ENCODE measurements around the gene CBARP.

Gene CBARP

DNA sequence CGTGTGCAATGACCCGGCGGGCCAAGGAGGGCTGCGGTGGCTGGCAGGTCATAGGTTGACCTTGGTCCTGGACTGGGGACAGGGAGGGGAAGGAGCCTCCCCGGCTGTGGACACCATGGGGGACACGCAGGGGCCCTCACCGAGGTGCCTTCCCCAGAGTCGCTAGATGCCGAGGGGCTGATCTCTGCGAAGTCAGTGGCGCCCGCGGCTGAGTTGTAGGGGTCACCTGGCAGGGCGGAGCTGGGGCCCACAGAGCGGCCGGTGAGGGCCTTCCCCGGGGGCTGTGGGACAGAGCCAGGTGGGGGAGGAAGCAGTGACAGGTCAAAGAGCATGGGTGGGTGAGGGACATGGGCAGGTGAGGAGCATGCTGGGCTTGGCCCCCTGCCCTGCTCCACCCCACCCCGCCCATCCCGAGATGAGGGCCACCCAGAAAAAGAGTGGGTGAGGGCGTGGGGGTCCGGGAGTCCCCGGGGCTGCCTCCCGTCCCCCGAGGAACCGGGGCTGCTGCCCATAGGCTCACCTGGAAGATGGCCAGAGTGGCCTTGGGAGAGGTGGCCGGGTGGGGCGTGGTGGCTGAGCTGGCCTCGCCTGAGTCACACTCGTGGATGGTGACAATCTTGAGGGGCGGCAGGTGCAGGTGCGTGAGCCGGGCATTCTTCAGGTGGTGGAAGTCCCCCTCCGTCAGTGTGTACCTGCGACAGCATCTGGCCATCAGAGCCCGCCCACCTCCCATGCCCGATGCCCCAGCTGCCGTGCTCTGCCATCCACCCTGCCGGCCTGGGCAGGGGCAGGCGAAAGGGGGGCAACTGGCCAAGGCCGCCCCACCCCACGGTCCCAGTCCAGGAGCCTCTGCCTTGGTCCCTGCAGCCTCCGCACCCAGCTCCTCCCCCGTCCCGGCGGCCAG, 3.5 kb downstream of the CBARP start:
- H3K36me3 ChIP-seq (ENCODE audit: low read length): no peaks in the 10 kb centered on the region

GRCh38 chr19:1233115-1233667, 4.6 kb downstream of the CBARP start:
- no peak overlapping the region for H3K27ac ChIP-seq (ENCODE audit: low read depth, low read length)
- H3K27me3 ChIP-seq (ENCODE audit: low read length): no peaks in the 10 kb centered on the region
- H3K36me3 ChIP-seq (ENCODE audit: low read length): no peaks in the 10 kb centered on the region
- no peak for TF ChIP-seq EZH2phosphoT487 (conservative IDR thresholded peaks at IDR 0.05; ENCODE audit: low read length)
- TF ChIP-seq, protein P1, sequence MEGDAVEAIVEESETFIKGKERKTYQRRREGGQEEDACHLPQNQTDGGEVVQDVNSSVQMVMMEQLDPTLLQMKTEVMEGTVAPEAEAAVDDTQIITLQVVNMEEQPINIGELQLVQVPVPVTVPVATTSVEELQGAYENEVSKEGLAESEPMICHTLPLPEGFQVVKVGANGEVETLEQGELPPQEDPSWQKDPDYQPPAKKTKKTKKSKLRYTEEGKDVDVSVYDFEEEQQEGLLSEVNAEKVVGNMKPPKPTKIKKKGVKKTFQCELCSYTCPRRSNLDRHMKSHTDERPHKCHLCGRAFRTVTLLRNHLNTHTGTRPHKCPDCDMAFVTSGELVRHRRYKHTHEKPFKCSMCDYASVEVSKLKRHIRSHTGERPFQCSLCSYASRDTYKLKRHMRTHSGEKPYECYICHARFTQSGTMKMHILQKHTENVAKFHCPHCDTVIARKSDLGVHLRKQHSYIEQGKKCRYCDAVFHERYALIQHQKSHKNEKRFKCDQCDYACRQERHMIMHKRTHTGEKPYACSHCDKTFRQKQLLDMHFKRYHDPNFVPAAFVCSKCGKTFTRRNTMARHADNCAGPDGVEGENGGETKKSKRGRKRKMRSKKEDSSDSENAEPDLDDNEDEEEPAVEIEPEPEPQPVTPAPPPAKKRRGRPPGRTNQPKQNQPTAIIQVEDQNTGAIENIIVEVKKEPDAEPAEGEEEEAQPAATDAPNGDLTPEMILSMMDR (IDR thresholded peaks at IDR 0.05; ENCODE audit: insufficient read depth, low read length, poor library complexity, severe bottlenecking): no peak
- no peak overlapping the region for H3K4me3 ChIP-seq (ENCODE audit: insufficient read depth, low read length, poor library complexity, severe bottlenecking)
- H3K79me2 ChIP-seq (ENCODE audit: insufficient read depth, low read length): no peaks in the 10 kb centered on the region
- no peak overlapping the region for H2AFZ ChIP-seq (ENCODE audit: low read depth, low read length, severe bottlenecking)
- H3F3A ChIP-seq (ENCODE audit: insufficient read depth): peaks cover 1% of the 10 kb centered on the region; the same call in 1 of the 2 replicates
- no peaks in the 10 kb centered on the region for H3K9me2 ChIP-seq (replicated peaks; ENCODE audit: insufficient read depth, low read length)
- no peak overlapping the region for H3K9ac ChIP-seq (ENCODE audit: low read length)
- H3K9me3 ChIP-seq (ENCODE audit: insufficient read depth, low read length): no peaks in the 10 kb centered on the region
- H3K4me2 ChIP-seq (ENCODE audit: low read depth, low read length, poor library complexity, severe bottlenecking): no peak overlapping the region
- H4K20me1 ChIP-seq (ENCODE audit: low read depth, low read length): no peaks in the 10 kb centered on the region

More for the DNA sequence above, 3.5 kb downstream of the CBARP start:
- peaks cover 12% of the 10 kb centered on the region for H3F3A ChIP-seq (ENCODE audit: insufficient read depth)
- H3K79me2 ChIP-seq (ENCODE audit: insufficient read depth, low read length): no peaks in the 10 kb centered on the region
- no peak overlapping the region for H3K4me3 ChIP-seq (ENCODE audit: insufficient read depth, low read length, poor library complexity, severe bottlenecking)
- no peak overlapping the region for H3K4me2 ChIP-seq (ENCODE audit: low read depth, low read length, poor library complexity, severe bottlenecking)
- H4K20me1 ChIP-seq (ENCODE audit: low read depth, low read length): no peaks in the 10 kb centered on the region
- no peak overlapping the region for H3K9ac ChIP-seq (ENCODE audit: low read length)
- no peak overlapping the region for H3K27ac ChIP-seq (ENCODE audit: low read depth, low read length)
- H2AFZ ChIP-seq (ENCODE audit: low read depth, low read length, severe bottlenecking): no peak overlapping the region
- no peak for TF ChIP-seq EZH2phosphoT487 (conservative IDR thresholded peaks at IDR 0.05; ENCODE audit: low read length)
- TF ChIP-seq, protein P1 (IDR thresholded peaks at IDR 0.05; ENCODE audit: insufficient read depth, low read length, poor library complexity, severe bottlenecking): no peak
- H3K9me2 ChIP-seq (replicated peaks; ENCODE audit: insufficient read depth, low read length): no peaks in the 10 kb centered on the region
- no peaks in the 10 kb centered on the region for H3K9me3 ChIP-seq (ENCODE audit: insufficient read depth, low read length)
- no peaks in the 10 kb centered on the region for H3K27me3 ChIP-seq (ENCODE audit: low read length)

DNA sequence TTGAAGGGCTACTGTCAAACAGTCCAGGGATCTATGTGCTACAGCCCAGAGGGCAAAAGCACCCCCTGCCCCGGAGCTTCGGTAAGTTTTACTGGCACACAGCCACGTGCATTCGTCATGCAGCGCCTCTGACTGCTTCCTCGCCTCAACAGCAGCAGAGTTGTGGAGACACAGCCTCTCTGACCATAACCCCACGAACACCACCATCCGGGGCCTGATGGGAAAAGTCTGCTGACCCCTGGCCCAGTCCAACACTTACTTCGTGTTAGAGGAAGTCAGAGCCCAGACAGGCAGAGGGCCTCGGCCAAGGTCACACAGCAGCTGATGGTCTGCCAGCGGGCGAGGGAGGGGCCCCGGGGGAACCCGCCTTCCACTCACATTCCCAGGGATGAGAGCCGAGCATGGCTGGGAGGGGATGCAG, 5.1 kb downstream of the CBARP start:
- Histone ChIP-seq H3F3A (ENCODE audit: insufficient read depth) (no peaks in the 10 kb centered on the region; the same call in 1 of the 2 replicates), H3K4me3 (ENCODE audit: insufficient read depth, low read length, poor library complexity, severe bottlenecking) (no peak overlapping the region), H3K27me3 (ENCODE audit: low read length) (no peaks in the 10 kb centered on the region), H3K9me3 (ENCODE audit: insufficient read depth, low read length) (no peaks in the 10 kb centered on the region), H3K79me2 (ENCODE audit: insufficient read depth, low read length) (no peaks in the 10 kb centered on the region), H3K4me2 (ENCODE audit: low read depth, low read length, poor library complexity, severe bottlenecking) (no peak overlapping the region), H3K36me3 (ENCODE audit: low read length) (no peaks in the 10 kb centered on the region), H3K9ac (ENCODE audit: low read length) (no peak overlapping the region), H2AFZ (ENCODE audit: low read depth, low read length, severe bottlenecking) (no peak overlapping the region), H4K20me1 (ENCODE audit: low read depth, low read length) (no peaks in the 10 kb centered on the region), H3K9me2 (replicated peaks; ENCODE audit: insufficient read depth, low read length) (no peaks in the 10 kb centered on the region), H3K27ac (ENCODE audit: low read depth, low read length) (no peak overlapping the region)
- TF ChIP-seq, protein P1 (IDR thresholded peaks at IDR 0.05; ENCODE audit: insufficient read depth, low read length, poor library complexity, severe bottlenecking): no peak
- TF ChIP-seq EZH2phosphoT487 (conservative IDR thresholded peaks at IDR 0.05; ENCODE audit: low read length): no peak

Data from SU-DHL-6 (cell line).